Activated naive CD4-positive, alpha-beta T cell treated with anti-CD3 and anti-CD28 coated beads, Interleukin-2, amount 50 U/mL, for 72 hours (primary cell): Measurements from ENCODE around the gene ZNF134. TPM values are rescaled to one million over a fixed set of nuclear protein-coding genes. Genes with fewer than 3 reads are reported as not detected.

Experiments
- ATAC-seq, 2 donors: fragments of 150-1000 bp; cut with Tn5 transposase; 2 replicates each; pipeline ENCODE4 v1.10.0; 2021; ENCODE audit warnings: mild to moderate bottlenecking in 2 of 2, moderate library complexity in 2 of 2
- DNase-seq, 2 donors: peaks; one replicate each; pipeline ENCODE4 v3.0.0; 2021 to 2022; ENCODE audit warnings: low spot score in 2 of 2
- H3K27ac Mint-ChIP-seq, 2 donors: one replicate each; pipeline ENCODE4 v1.8.0; 2022; ENCODE audit warnings: mild to moderate bottlenecking in 2 of 2, mixed read lengths in 2 of 2
- H3K36me3 Mint-ChIP-seq, 2 donors: one replicate each; pipeline ENCODE4 v1.8.0; 2022; ENCODE audit warnings: mixed read lengths in 2 of 2
- H3K9me3 Mint-ChIP-seq, 2 donors: one replicate each; pipeline ENCODE4 v1.8.0; 2022; ENCODE audit warnings: mixed read lengths in 2 of 2
- total RNA-seq, 2 donors: library from RNA; stranded (reverse); gene quantifications; one replicate each; pipeline ENCODE4 v1.2.3, GENCODE V29; 2022

ZNF134 gene
- total RNA-seq, 2 donors from 2014 or later = 4.2 to 6.7 TPM

GRCh38 chr19:57667228-57667627, 53.2 kb downstream of the ZNF134 start:
- Mint-ChIP-seq H3K36me3 (no peaks in the 10 kb centered on the region), H3K9me3 (peaks cover 5 to 10% of the 10 kb centered on the region in 2 donors), H3K27ac (no peak overlapping the region)
- no peak for ATAC-seq
- no peak for DNase-seq

- ATAC-seq (no peak), DNase-seq (no peak)
Measured at GRCh38 chr19:57668635-57669034, 54.6 kb downstream of the ZNF134 start, which contains the start of gene ZSCAN4. Gene ZSCAN4 (plus strand): TSS chr19:57668935. CDS start chr19:57676146, 7,211 bp downstream.

GRCh38 chr19:57671124-57671895, 57.3 kb downstream of the ZNF134 start:
- ATAC-seq = no peak
- Mint-ChIP-seq H3K27ac (no peak overlapping the region), H3K9me3 (peaks cover 5 to 10% of the 10 kb centered on the region in 2 donors), H3K36me3 (peaks cover 0 to 5% of the 10 kb centered on the region in 2 donors)
- no peak for DNase-seq

More at GRCh38 chr19:57668635-57669034, 54.6 kb downstream of the ZNF134 start, which contains the start of gene ZSCAN4:
- Mint-ChIP-seq H3K27ac (no peak within 1 kb of the TSS), H3K36me3 (no peaks in the 10 kb centered on the region), H3K9me3 (peaks cover 5 to 10% of the 10 kb centered on the region in 2 donors)

DNA sequence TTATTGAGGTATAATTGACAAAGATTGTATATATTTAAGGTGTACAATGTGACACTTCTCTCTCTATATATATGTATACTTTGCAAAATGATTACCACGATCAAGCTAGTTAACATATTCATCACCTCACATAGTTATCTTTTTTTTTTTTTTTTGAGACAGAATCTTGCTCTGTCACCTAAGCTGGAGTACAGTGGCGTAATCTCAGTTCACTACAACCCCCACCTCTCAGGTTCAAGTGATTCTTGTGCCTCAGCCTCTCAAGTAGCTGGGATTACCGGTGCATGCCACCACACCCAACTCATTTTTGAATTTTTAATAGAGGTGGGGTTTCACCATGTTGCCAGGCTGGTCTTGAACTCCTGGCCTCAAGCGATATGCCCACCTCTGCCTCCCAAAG, 58.4 kb downstream of the ZNF134 start:
- H3K27ac Mint-ChIP-seq = no peak overlapping the region
- ATAC-seq (no peak), DNase-seq (no peak)
- peaks cover 0 to 15% of the 10 kb centered on the region in 2 donors for H3K36me3 Mint-ChIP-seq
- peaks cover 5 to 10% of the 10 kb centered on the region in 2 donors for H3K9me3 Mint-ChIP-seq

Other genes with a start within 250 kb of the ZNF134 start
- 10 to 100 TPM; 22.8 to 31.5 TPM for gene ZNF548, start 224.4 kb upstream of the ZNF134 start, total RNA-seq
- 1 to 10 TPM; 8.0 to 9.1 TPM for gene ZNF17, start 203.1 kb upstream of the ZNF134 start, total RNA-seq
- 10 to 100 TPM; 11.8 to 15.9 TPM for gene ZNF749, start 178.9 kb upstream of the ZNF134 start, total RNA-seq
- gene VN1R1, start 157.1 kb upstream of the ZNF134 start, total RNA-seq = under 1 TPM; 0.14 to 0.36 TPM
- 1 to 10 TPM; 4.1 to 7.8 TPM for gene ZNF772, start 136.7 kb upstream of the ZNF134 start, total RNA-seq
- 1 to 10 TPM; 3.7 to 6.8 TPM for gene ZNF419, start 126.5 kb upstream of the ZNF134 start, total RNA-seq
- 1 to 10 TPM; 4.2 to 7.0 TPM for gene ZNF773, start 114.3 kb upstream of the ZNF134 start, total RNA-seq
- gene ZNF549, start 86.9 kb upstream of the ZNF134 start, total RNA-seq = 1 to 10 TPM; 3.7 to 3.9 TPM
- gene ZNF550, start 54.4 kb upstream of the ZNF134 start, total RNA-seq = 10 to 100 TPM in 1 of 2 donors, 1 to 10 TPM in 1; 6.4 to 14.4 TPM
- gene ZNF416, start 35.3 kb upstream of the ZNF134 start, total RNA-seq = 1 to 10 TPM; 2.0 to 2.5 TPM
- 1 to 10 TPM; 2.4 to 5.6 TPM for gene ZIK1, start 30.1 kb upstream of the ZNF134 start, total RNA-seq
- gene ZNF530, start 14.4 kb upstream of the ZNF134 start, total RNA-seq = 1 to 10 TPM; 3.9 to 5.4 TPM
- 10 to 100 TPM in 1 of 2 donors, 1 to 10 TPM in 1; 9.8 to 12.0 TPM for gene ZNF211, start 18.9 kb downstream of the ZNF134 start, total RNA-seq
- gene ZSCAN4, start 54.7 kb downstream of the ZNF134 start, total RNA-seq = under 1 TPM in 1 of 2 donors, not detected in 1; 0.18 TPM
- gene ZNF551, start 67.7 kb downstream of the ZNF134 start, total RNA-seq = 1 to 10 TPM; 4.8 to 9.6 TPM
- gene ZNF154, start 95.0 kb downstream of the ZNF134 start, total RNA-seq = 1 to 10 TPM in 1 of 2 donors, under 1 TPM in 1; 0.62 to 2.1 TPM
- 1 to 10 TPM; 7.1 to 7.5 TPM for gene ZNF671, start 113.4 kb downstream of the ZNF134 start, total RNA-seq
- gene ZNF776, start 132.6 kb downstream of the ZNF134 start, total RNA-seq = 1 to 10 TPM; 7.3 to 9.6 TPM
- 10 to 100 TPM; 16.1 to 21.3 TPM for gene ZNF586, start 155.4 kb downstream of the ZNF134 start, total RNA-seq
- 1 to 10 TPM; 6.2 to 7.1 TPM for gene ZNF552, start 200.7 kb downstream of the ZNF134 start, total RNA-seq
- gene ZNF587B, start 216.1 kb downstream of the ZNF134 start, total RNA-seq = 10 to 100 TPM in 1 of 2 donors, 1 to 10 TPM in 1; 9.2 to 20.9 TPM
- gene ZNF587, start 235.6 kb downstream of the ZNF134 start, total RNA-seq = 10 to 100 TPM; 28.7 to 36.6 TPM